SK-N-MC (cell line): ENCODE measurements around the gene PRMT9.

Source experiments
- EZH2 ChIP-seq: fragments of 200-600 bp; sonication (generic); IDR thresholded peaks from one replicate; pipeline ENCODE4 v1.6.1; 2017; ENCODE audit warnings: antibody characterized with exemption
- POLR2AphosphoS5 ChIP-seq: IDR thresholded peaks from 2 replicates; pipeline ENCODE4 v1.6.1; 2012; ENCODE audit warnings: mild to moderate bottlenecking, low read depth, low read length, borderline replicate concordance

DNA sequence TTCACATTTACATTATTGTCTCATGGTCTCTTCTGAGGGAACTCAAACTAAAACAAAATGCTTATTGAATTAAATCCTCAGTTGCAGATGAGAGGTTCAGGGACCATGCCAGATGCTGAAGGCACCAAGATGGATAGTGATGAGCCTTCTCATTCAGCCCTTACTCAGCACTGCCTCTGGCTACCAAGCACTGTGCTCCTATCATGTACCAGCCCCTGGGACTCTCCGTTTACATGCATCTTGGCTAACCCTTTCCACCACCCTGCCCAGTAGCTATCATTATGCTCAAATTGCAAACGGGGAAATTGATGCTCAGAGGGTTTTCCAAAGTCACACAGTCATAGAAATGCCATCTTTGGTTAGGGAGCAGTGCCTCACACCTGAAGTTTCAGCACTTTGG lies 89.4 kb downstream of the PRMT9 start:
- TF ChIP-seq POLR2AphosphoS5 (no peak), EZH2 (no peak)
